HepG2 (cell line): Measurements from ENCODE around the gene ZNF512B. TPM values are rescaled to one million over a fixed set of nuclear protein-coding genes. Genes with fewer than 3 reads are reported as not detected.

Experiments used
- GABPB1 ChIP-seq: IDR thresholded peaks from 2 replicates; pipeline ENCODE4 v1.6.1; 2016; ENCODE audit warnings: mild to moderate bottlenecking, missing genetic modification reagents, moderate library complexity, missing compliant biosample characterization
- HMGA1 ChIP-seq: sonication (generic); formaldehyde crosslinking; conservative IDR thresholded peaks from 2 replicates; pipeline ENCODE4 v1.4.0; 2020; ENCODE audit warnings: missing genetic modification reagents
- KDM6A ChIP-seq: IDR thresholded peaks from 2 replicates; pipeline ENCODE4 v1.6.1; 2016; ENCODE audit warnings: low read depth
- MAZ ChIP-seq, 2 experiments: sonication (generic) in 1 of 2; formaldehyde crosslinking in 1 of 2; IDR thresholded peaks; 2 replicates each; pipeline versions ENCODE4 v1.5.0 to v1.6.1; 2012 to 2020; ENCODE audit warnings: low read depth in 2 of 2, mild to moderate bottlenecking in 2 of 2, borderline replicate concordance in 1 of 2, improper control_type of control experiment in 1 of 2, low read length in 1 of 2, missing genetic modification reagents in 1 of 2, moderate library complexity in 1 of 2
- MTA3 ChIP-seq: sonication (generic); formaldehyde crosslinking; IDR thresholded peaks from 2 replicates; pipeline ENCODE4 v1.4.0; 2020; ENCODE audit warnings: missing genetic modification reagents
- TCF7L2 ChIP-seq: IDR thresholded peaks from 2 replicates; pipeline ENCODE4 v1.6.1; 2011; ENCODE audit warnings: mild to moderate bottlenecking, low read depth, low read length, moderate library complexity
- ZBTB4 ChIP-seq: sonication (generic); formaldehyde crosslinking; IDR thresholded peaks from 2 replicates; pipeline ENCODE4 v1.4.0; 2020; ENCODE audit warnings: missing genetic modification reagents, mild to moderate bottlenecking, borderline replicate concordance
- polyA plus RNA-seq, 8 experiments: library from polyadenylated mRNA; depleted of rRNA in 3 of 8; stranded (reverse) in 7 of 8; unstranded in 1 of 8; fragments of >200 nt; fragmentation: Illumina TruSeq in 4 of 8; extraction: Trizol in 4 of 8; gene quantifications; 2 replicates each; pipeline versions ENCODE4 v1.2.1 to v1.2.3, GENCODE V29; 2011 to 2016; ENCODE audit warnings: low read depth in 4 of 8, missing spikeins in 1 of 8, mixed read lengths in 1 of 8; ENCODE audit not compliant: insufficient read depth in 1 of 8
- total RNA-seq, 5 experiments: library from RNA; depleted of rRNA; stranded (reverse); fragments of >200 nt; fragmentation: Illumina TruSeq; extraction: Trizol; gene quantifications; 2 replicates each; pipeline ENCODE4 v1.2.3, GENCODE V29; 2016; ENCODE audit warnings: low read depth in 1 of 5
- TF ChIP-seq, protein P1 (sequence below): sonication (generic); formaldehyde crosslinking; IDR thresholded peaks from 2 replicates; pipeline ENCODE4 v1.5.1; 2020; ENCODE audit warnings: missing genetic modification reagents, mild to moderate bottlenecking, borderline replicate concordance
- TF ChIP-seq, protein P2 (sequence below): sonication (generic); formaldehyde crosslinking; IDR thresholded peaks from 2 replicates; pipeline ENCODE4 v1.5.1; 2020; ENCODE audit warnings: missing genetic modification reagents, mild to moderate bottlenecking, borderline replicate concordance
- TF ChIP-seq, protein P3 (sequence below): sonication (generic); formaldehyde crosslinking; IDR thresholded peaks from one replicate; pipeline ENCODE4 v1.5.1; 2020; ENCODE audit warnings: mild to moderate bottlenecking, missing genetic modification reagents; ENCODE audit errors: not compliant biosample characterization

ZNF512B gene
- total and polyA plus RNA-seq, 2 of the 13 experiments (the other 11 are each of a cell fraction or from before 2014, with no cell fraction given) = 11.5 to 30.6 TPM

- TF ChIP-seq, protein P1, sequence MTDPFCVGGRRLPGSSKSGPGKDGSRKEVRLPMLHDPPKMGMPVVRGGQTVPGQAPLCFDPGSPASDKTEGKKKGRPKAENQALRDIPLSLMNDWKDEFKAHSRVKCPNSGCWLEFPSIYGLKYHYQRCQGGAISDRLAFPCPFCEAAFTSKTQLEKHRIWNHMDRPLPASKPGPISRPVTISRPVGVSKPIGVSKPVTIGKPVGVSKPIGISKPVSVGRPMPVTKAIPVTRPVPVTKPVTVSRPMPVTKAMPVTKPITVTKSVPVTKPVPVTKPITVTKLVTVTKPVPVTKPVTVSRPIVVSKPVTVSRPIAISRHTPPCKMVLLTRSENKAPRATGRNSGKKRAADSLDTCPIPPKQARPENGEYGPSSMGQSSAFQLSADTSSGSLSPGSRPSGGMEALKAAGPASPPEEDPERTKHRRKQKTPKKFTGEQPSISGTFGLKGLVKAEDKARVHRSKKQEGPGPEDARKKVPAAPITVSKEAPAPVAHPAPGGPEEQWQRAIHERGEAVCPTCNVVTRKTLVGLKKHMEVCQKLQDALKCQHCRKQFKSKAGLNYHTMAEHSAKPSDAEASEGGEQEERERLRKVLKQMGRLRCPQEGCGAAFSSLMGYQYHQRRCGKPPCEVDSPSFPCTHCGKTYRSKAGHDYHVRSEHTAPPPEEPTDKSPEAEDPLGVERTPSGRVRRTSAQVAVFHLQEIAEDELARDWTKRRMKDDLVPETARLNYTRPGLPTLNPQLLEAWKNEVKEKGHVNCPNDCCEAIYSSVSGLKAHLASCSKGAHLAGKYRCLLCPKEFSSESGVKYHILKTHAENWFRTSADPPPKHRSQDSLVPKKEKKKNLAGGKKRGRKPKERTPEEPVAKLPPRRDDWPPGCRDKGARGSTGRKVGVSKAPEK (CRISPR knock-in tag) = no peak; the same call in 1 of the 2 replicates
- TF ChIP-seq TCF7L2 (no peak), ZBTB4 (peak; percentile 59; the same call in 1 of the 2 replicates), GABPB1 (CRISPR knock-in tag) (peak; percentile 94), MAZ (IDR thresholded peaks at IDR 0.05; ENCODE audit: borderline replicate concordance, low read depth, low read length) (no peak), MAZ (CRISPR knock-in tag; IDR thresholded peaks at IDR 0.05; ENCODE audit: low read depth) (peak; percentile 92), KDM6A (CRISPR knock-in tag) (no peak), MTA3 (CRISPR knock-in tag) (no peak), HMGA1 (CRISPR knock-in tag) (no peak)
- TF ChIP-seq, protein P2, sequence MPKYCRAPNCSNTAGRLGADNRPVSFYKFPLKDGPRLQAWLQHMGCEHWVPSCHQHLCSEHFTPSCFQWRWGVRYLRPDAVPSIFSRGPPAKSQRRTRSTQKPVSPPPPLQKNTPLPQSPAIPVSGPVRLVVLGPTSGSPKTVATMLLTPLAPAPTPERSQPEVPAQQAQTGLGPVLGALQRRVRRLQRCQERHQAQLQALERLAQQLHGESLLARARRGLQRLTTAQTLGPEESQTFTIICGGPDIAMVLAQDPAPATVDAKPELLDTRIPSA (CRISPR knock-in tag) = no peak
- TF ChIP-seq, protein P3, sequence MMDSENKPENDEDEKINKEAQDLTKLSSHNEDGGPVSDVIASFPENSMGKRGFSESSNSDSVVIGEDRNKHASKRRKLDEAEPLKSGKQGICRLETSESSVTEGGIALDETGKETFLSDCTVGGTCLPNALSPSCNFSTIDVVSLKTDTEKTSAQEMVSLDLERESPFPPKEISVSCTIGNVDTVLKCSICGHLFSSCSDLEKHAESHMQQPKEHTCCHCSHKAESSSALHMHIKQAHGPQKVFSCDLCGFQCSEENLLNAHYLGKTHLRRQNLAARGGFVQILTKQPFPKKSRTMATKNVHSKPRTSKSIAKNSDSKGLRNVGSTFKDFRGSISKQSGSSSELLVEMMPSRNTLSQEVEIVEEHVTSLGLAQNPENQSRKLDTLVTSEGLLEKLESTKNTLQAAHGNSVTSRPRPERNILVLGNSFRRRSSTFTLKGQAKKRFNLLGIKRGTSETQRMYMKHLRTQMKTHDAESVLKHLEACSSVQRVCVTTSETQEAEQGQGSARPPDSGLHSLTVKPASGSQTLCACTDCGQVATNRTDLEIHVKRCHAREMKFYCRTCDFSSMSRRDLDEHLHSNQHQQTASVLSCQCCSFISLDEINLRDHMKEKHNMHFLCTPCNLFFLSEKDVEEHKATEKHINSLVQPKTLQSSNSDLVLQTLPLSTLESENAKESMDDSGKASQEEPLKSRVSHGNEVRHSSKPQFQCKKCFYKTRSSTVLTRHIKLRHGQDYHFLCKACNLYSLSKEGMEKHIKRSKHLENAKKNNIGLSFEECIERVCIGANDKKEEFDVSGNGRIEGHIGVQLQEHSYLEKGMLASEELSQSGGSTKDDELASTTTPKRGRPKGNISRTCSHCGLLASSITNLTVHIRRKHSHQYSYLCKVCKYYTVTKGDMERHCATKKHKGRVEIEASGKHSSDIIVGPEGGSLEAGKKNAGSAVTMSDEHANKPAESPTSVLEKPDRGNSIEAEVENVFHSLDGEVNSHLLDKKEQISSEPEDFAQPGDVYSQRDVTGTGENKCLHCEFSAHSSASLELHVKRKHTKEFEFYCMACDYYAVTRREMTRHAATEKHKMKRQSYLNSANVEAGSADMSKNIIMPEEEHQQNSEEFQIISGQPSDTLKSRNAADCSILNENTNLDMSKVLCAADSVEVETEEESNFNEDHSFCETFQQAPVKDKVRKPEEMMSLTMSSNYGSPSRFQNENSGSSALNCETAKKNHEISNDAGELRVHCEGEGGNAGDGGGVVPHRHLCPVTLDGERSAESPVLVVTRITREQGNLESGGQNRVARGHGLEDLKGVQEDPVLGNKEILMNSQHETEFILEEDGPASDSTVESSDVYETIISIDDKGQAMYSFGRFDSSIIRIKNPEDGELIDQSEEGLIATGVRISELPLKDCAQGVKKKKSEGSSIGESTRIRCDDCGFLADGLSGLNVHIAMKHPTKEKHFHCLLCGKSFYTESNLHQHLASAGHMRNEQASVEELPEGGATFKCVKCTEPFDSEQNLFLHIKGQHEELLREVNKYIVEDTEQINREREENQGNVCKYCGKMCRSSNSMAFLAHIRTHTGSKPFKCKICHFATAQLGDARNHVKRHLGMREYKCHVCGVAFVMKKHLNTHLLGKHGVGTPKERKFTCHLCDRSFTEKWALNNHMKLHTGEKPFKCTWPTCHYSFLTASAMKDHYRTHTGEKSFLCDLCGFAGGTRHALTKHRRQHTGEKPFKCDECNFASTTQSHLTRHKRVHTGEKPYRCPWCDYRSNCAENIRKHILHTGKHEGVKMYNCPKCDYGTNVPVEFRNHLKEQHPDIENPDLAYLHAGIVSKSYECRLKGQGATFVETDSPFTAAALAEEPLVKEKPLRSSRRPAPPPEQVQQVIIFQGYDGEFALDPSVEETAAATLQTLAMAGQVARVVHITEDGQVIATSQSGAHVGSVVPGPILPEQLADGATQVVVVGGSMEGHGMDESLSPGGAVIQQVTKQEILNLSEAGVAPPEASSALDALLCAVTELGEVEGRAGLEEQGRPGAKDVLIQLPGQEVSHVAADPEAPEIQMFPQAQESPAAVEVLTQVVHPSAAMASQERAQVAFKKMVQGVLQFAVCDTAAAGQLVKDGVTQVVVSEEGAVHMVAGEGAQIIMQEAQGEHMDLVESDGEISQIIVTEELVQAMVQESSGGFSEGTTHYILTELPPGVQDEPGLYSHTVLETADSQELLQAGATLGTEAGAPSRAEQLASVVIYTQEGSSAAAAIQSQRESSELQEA = peak; percentile 96
These were observed 8.8 kb upstream of the ZNF512B start (continued) for GRCh38 chr20:63978319-63979228.
